ENCODE measurements around the gene UPF2. TPM values are rescaled to one million over a fixed set of nuclear protein-coding genes. Genes with fewer than 3 reads are reported as not detected.
A peak's percentile ranks its signal among the peaks of the same experiment; 100 is the strongest.

The UPF2 gene
- total and polyA plus RNA-seq, 5 donors from 2014 or later: 5.5 to 29.9 (median 10.6) TPM

- Mint-ChIP-seq H3K27ac (no peak overlapping the region), H3K27me3 (no peaks in the 10 kb centered on the region), H3K4me3 (peak overlapping the region in 1 of 4 donors; percentile 8), H3K4me1 (peaks cover 22 to 65% (median 44%) of the 10 kb centered on the region in 4 donors), H3K36me3 (peaks cover 30% of the 10 kb centered on the region), H3K9me3 (no peaks in the 10 kb centered on the region)
- Histone ChIP-seq H3K4me3 (ENCODE audit: low read depth, low read length) (no peak overlapping the region), H3K9me3 (ENCODE audit: control insufficient read depth in 2 of 2, low read length in 2 of 2) (no peaks in the 10 kb centered on the region), H3K27ac (ENCODE audit: insufficient read depth, low read length, poor library complexity, severe bottlenecking) (no peak overlapping the region), H3K27me3 (ENCODE audit: control insufficient read depth, insufficient read depth, low read length) (no peaks in the 10 kb centered on the region), H3K36me3 (ENCODE audit: control insufficient read depth, insufficient read depth, low read length) (peaks cover 28% of the 10 kb centered on the region), H3K4me1 (ENCODE audit: control insufficient read depth, insufficient read depth, low read length, poor library complexity, severe bottlenecking) (peaks cover 4% of the 10 kb centered on the region)
- DNase-seq: no peak
- ATAC-seq (ENCODE audit: low read depth in 2 of 2): no peak
Observed at GRCh38 chr10:12036073-12036655, 6.4 kb downstream of the UPF2 start.

DNA sequence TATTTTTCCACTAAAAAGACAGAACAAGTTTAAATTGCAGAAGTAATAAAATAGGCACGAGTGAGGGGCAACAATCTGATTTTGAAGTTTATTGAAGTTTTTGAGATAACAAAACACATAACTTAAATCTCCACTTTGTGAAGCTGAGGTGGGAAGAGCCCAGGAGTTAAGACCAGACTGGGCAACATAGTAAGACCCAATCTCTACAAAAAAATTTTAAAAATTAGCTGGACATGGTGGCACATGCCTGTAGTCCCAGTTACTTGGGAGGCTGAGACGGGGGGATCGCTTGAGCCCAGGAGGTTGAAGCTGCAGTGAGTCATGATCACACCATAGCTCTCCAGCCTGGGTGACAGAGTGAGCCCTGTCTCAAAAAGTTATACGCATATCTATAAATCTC is 11.2 kb downstream of the UPF2 start:
- peaks cover 21 to 53% (median 40%) of the 10 kb centered on the region in 4 donors for H3K4me1 Mint-ChIP-seq
- DNase-seq (no peak), ATAC-seq (ENCODE audit: low read depth in 2 of 2) (no peak)
- peaks cover 46% of the 10 kb centered on the region for H3K36me3 Mint-ChIP-seq
- H3K27me3 Mint-ChIP-seq: no peaks in the 10 kb centered on the region
- H3K9me3 ChIP-seq (ENCODE audit: control insufficient read depth in 2 of 2, low read length in 2 of 2): no peaks in the 10 kb centered on the region
- no peaks in the 10 kb centered on the region for H3K9me3 Mint-ChIP-seq
- H3K27ac ChIP-seq (ENCODE audit: insufficient read depth, low read length, poor library complexity, severe bottlenecking): no peak overlapping the region
- no peak overlapping the region for H3K4me3 Mint-ChIP-seq
- H3K36me3 ChIP-seq (ENCODE audit: control insufficient read depth, insufficient read depth, low read length): peaks cover 50% of the 10 kb centered on the region
- peak overlapping the region in 1 of 3 donors; percentile 44 for H3K27ac Mint-ChIP-seq
- no peaks in the 10 kb centered on the region for H3K27me3 ChIP-seq (ENCODE audit: control insufficient read depth, insufficient read depth, low read length)
- no peaks in the 10 kb centered on the region for H3K4me1 ChIP-seq (ENCODE audit: control insufficient read depth, insufficient read depth, low read length, poor library complexity, severe bottlenecking)
- no peak overlapping the region for H3K4me3 ChIP-seq (ENCODE audit: low read depth, low read length)

GRCh38 chr10:12027539-12027938 is 15.1 kb downstream of the UPF2 start:
- Mint-ChIP-seq H3K36me3 (peaks cover 39% of the 10 kb centered on the region), H3K27ac (no peak overlapping the region), H3K4me3 (no peak overlapping the region), H3K4me1 (peaks cover 32 to 54% (median 39%) of the 10 kb centered on the region in 4 donors), H3K27me3 (no peaks in the 10 kb centered on the region), H3K9me3 (no peaks in the 10 kb centered on the region)
- Histone ChIP-seq H3K4me1 (ENCODE audit: control insufficient read depth, insufficient read depth, low read length, poor library complexity, severe bottlenecking) (peaks cover 18% of the 10 kb centered on the region), H3K9me3 (ENCODE audit: control insufficient read depth in 2 of 2, low read length in 2 of 2) (no peaks in the 10 kb centered on the region), H3K27ac (ENCODE audit: insufficient read depth, low read length, poor library complexity, severe bottlenecking) (no peak overlapping the region), H3K4me3 (ENCODE audit: low read depth, low read length) (no peak overlapping the region), H3K36me3 (ENCODE audit: control insufficient read depth, insufficient read depth, low read length) (peaks cover 32% of the 10 kb centered on the region), H3K27me3 (ENCODE audit: control insufficient read depth, insufficient read depth, low read length) (no peaks in the 10 kb centered on the region)
- ATAC-seq (ENCODE audit: low read depth in 2 of 2): no peak
- DNase-seq: no peak

- H3K36me3 ChIP-seq (ENCODE audit: control insufficient read depth, insufficient read depth, low read length): peaks cover 30% of the 10 kb centered on the region
- H3K27me3 ChIP-seq (ENCODE audit: control insufficient read depth, insufficient read depth, low read length): no peaks in the 10 kb centered on the region
- DNase-seq (no peak), ATAC-seq (ENCODE audit: low read depth in 2 of 2) (no peak)
- H3K4me1 ChIP-seq (ENCODE audit: control insufficient read depth, insufficient read depth, low read length, poor library complexity, severe bottlenecking): peaks cover 21% of the 10 kb centered on the region
- Mint-ChIP-seq H3K9me3 (no peaks in the 10 kb centered on the region), H3K4me1 (peaks cover 33 to 54% (median 40%) of the 10 kb centered on the region in 4 donors), H3K36me3 (peaks cover 25% of the 10 kb centered on the region), H3K27ac (no peak overlapping the region), H3K27me3 (no peaks in the 10 kb centered on the region), H3K4me3 (no peak overlapping the region)
- no peak overlapping the region for H3K27ac ChIP-seq (ENCODE audit: insufficient read depth, low read length, poor library complexity, severe bottlenecking)
- H3K4me3 ChIP-seq (ENCODE audit: low read depth, low read length): no peak overlapping the region
- no peaks in the 10 kb centered on the region for H3K9me3 ChIP-seq (ENCODE audit: control insufficient read depth in 2 of 2, low read length in 2 of 2)
Observed at GRCh38 chr10:12025591-12025990, 17.0 kb downstream of the UPF2 start.

GRCh38 chr10:12022580-12023257 is 19.9 kb downstream of the UPF2 start:
- H3K27me3 Mint-ChIP-seq: no peaks in the 10 kb centered on the region
- no peaks in the 10 kb centered on the region for H3K27me3 ChIP-seq (ENCODE audit: control insufficient read depth, insufficient read depth, low read length)
- H3K27ac Mint-ChIP-seq: peak overlapping the region in 2 of 3 donors; percentile 46 to 77
- peak overlapping the region; percentile 77 for H3K4me3 ChIP-seq (ENCODE audit: low read depth, low read length)
- ATAC-seq (ENCODE audit: low read depth in 2 of 2) (peak; percentile 48 to 52), DNase-seq (peak in 2 of 3 donors; percentile 33 to 68)
- peaks cover 23 to 56% (median 42%) of the 10 kb centered on the region in 4 donors for H3K4me1 Mint-ChIP-seq
- H3K4me3 Mint-ChIP-seq: peak overlapping the region; percentile 29 to 81 (median 58)
- H3K9me3 Mint-ChIP-seq: no peaks in the 10 kb centered on the region
- H3K9me3 ChIP-seq (ENCODE audit: control insufficient read depth in 2 of 2, low read length in 2 of 2): no peaks in the 10 kb centered on the region
- peaks cover 7% of the 10 kb centered on the region for H3K36me3 Mint-ChIP-seq
- H3K36me3 ChIP-seq (ENCODE audit: control insufficient read depth, insufficient read depth, low read length): peaks cover 18% of the 10 kb centered on the region
- H3K4me1 ChIP-seq (ENCODE audit: control insufficient read depth, insufficient read depth, low read length, poor library complexity, severe bottlenecking): peaks cover 21% of the 10 kb centered on the region
- peak overlapping the region; percentile 63 for H3K27ac ChIP-seq (ENCODE audit: insufficient read depth, low read length, poor library complexity, severe bottlenecking)

DNA sequence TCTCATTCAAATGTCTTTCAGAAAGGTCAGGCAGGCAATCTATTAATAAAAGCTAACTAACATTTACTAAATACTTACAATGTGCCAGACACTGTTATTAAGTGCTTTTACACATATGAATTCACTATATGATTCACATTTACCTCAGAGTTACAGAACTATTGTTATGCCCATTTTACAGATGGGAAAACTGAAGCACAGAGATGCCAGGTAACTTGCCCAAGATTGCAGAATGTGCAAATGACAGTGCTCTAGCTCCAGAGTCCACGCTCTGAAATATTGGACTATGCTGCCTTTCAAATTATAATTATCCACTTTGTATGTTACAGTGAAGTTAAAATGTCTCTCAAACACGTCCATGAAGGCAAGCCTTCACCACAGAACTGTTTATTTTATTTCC is 22.0 kb downstream of the UPF2 start:
- Histone ChIP-seq H3K27ac (ENCODE audit: insufficient read depth, low read length, poor library complexity, severe bottlenecking) (no peak overlapping the region), H3K27me3 (ENCODE audit: control insufficient read depth, insufficient read depth, low read length) (no peaks in the 10 kb centered on the region), H3K9me3 (ENCODE audit: control insufficient read depth in 2 of 2, low read length in 2 of 2) (no peaks in the 10 kb centered on the region), H3K4me3 (ENCODE audit: low read depth, low read length) (no peak overlapping the region), H3K36me3 (ENCODE audit: control insufficient read depth, insufficient read depth, low read length) (peaks cover 5% of the 10 kb centered on the region), H3K4me1 (ENCODE audit: control insufficient read depth, insufficient read depth, low read length, poor library complexity, severe bottlenecking) (peaks cover 17% of the 10 kb centered on the region)
- Mint-ChIP-seq H3K27ac (no peak overlapping the region), H3K36me3 (no peaks in the 10 kb centered on the region), H3K9me3 (no peaks in the 10 kb centered on the region), H3K27me3 (no peaks in the 10 kb centered on the region), H3K4me3 (no peak overlapping the region), H3K4me1 (peaks cover 15 to 42% (median 36%) of the 10 kb centered on the region in 4 donors)
- DNase-seq (no peak), ATAC-seq (ENCODE audit: low read depth in 2 of 2) (no peak)

- Histone ChIP-seq H3K4me1 (ENCODE audit: control insufficient read depth, insufficient read depth, low read length, poor library complexity, severe bottlenecking) (peaks cover 16% of the 10 kb centered on the region), H3K27ac (ENCODE audit: insufficient read depth, low read length, poor library complexity, severe bottlenecking) (no peak overlapping the region), H3K4me3 (ENCODE audit: low read depth, low read length) (no peak overlapping the region), H3K36me3 (ENCODE audit: control insufficient read depth, insufficient read depth, low read length) (peaks cover 5% of the 10 kb centered on the region), H3K27me3 (ENCODE audit: control insufficient read depth, insufficient read depth, low read length) (no peaks in the 10 kb centered on the region), H3K9me3 (ENCODE audit: control insufficient read depth in 2 of 2, low read length in 2 of 2) (no peaks in the 10 kb centered on the region)
- ATAC-seq (ENCODE audit: low read depth in 2 of 2): no peak
- Mint-ChIP-seq H3K27me3 (no peaks in the 10 kb centered on the region), H3K4me1 (peaks cover 22 to 46% (median 34%) of the 10 kb centered on the region in 4 donors), H3K36me3 (no peaks in the 10 kb centered on the region), H3K27ac (no peak overlapping the region), H3K4me3 (no peak overlapping the region), H3K9me3 (no peaks in the 10 kb centered on the region)
- DNase-seq: no peak
Observed at GRCh38 chr10:12019283-12019971, 23.2 kb downstream of the UPF2 start.
